Neural cell (in vitro differentiated cells): ENCODE measurements around the gene SPAG16. TPM values are rescaled to one million over a fixed set of nuclear protein-coding genes. Genes with fewer than 3 reads are reported as not detected.

Experiments used
- H2AFZ ChIP-seq: fragments of 200-600, 300-800 bp; sonication (generic), shearing (Covaris generic); 2 replicates; pipeline ENCODE4 v1.6.0; 2014; ENCODE audit warnings: low read depth, mild to moderate bottlenecking, antibody characterized with exemption, low read length, moderate library complexity
- H3F3A ChIP-seq: fragments of 200-600 bp; shearing (Covaris generic); 2 replicates; pipeline ENCODE4 v1.6.1; 2016; ENCODE audit warnings: mild to moderate bottlenecking, moderate library complexity, mixed read lengths, antibody characterized with exemption, low read length; ENCODE audit not compliant: insufficient read depth, poor library complexity, severe bottlenecking
- H3K27ac ChIP-seq: fragments of 200-600, 300-800 bp; sonication (generic), shearing (Covaris generic); 2 replicates; pipeline ENCODE4 v1.5.1; 2014; ENCODE audit warnings: mild to moderate bottlenecking, low read length, moderate library complexity
- H3K27me3 ChIP-seq: fragments of 300-800, 200-600 bp; sonication (generic), shearing (Covaris generic); 2 replicates; pipeline ENCODE4 v1.6.0; 2014; ENCODE audit warnings: mild to moderate bottlenecking, low read depth, low read length, moderate library complexity; ENCODE audit not compliant: insufficient read depth
- H3K36me3 ChIP-seq: fragments of 300-800, 200-600 bp; sonication (generic), shearing (Covaris generic); 2 replicates; pipeline ENCODE4 v1.5.1; 2014; ENCODE audit warnings: mild to moderate bottlenecking, antibody characterized with exemption, low read length, moderate library complexity; ENCODE audit not compliant: insufficient read depth
- H3K4me2 ChIP-seq: fragments of 300-800, 200-600 bp; sonication (generic), shearing (Covaris generic); 2 replicates; pipeline ENCODE4 v1.6.0; 2014; ENCODE audit warnings: mild to moderate bottlenecking, low read length
- H3K4me3 ChIP-seq: fragments of 300-800, 200-600 bp; sonication (generic), shearing (Covaris generic); 2 replicates; pipeline ENCODE4 v1.5.1; 2014; ENCODE audit warnings: mild to moderate bottlenecking, low read length, moderate library complexity
- H3K79me2 ChIP-seq: fragments of 200-600 bp; shearing (Covaris generic); replicated peaks from 2 replicates; pipeline ENCODE4 v1.6.0; 2014; ENCODE audit warnings: mild to moderate bottlenecking, low read length, moderate library complexity; ENCODE audit not compliant: insufficient read depth
- H3K9ac ChIP-seq: fragments of 300-800, 200-600 bp; sonication (generic), shearing (Covaris generic); 2 replicates; pipeline ENCODE4 v1.6.1; 2016; ENCODE audit warnings: mild to moderate bottlenecking, low read length, mixed read lengths
- H3K9me2 ChIP-seq: fragments of 200-600 bp; shearing (Covaris generic); 2 replicates; pipeline ENCODE4 v1.6.1; 2016; ENCODE audit warnings: mild to moderate bottlenecking, low read length, mixed read lengths; ENCODE audit not compliant: insufficient read depth
- H3K9me3 ChIP-seq: fragments of 200-600, 300-800 bp; sonication (generic), shearing (Covaris generic); 2 replicates; pipeline ENCODE4 v1.6.1; 2016; ENCODE audit warnings: mild to moderate bottlenecking, mixed run types, low read length, moderate library complexity, mixed read lengths
- H4K20me1 ChIP-seq: fragments of 200-600 bp; shearing (Covaris generic); 2 replicates; pipeline ENCODE4 v1.6.1; 2016; ENCODE audit warnings: mild to moderate bottlenecking, mixed run types; ENCODE audit not compliant: insufficient read depth
- CTCF ChIP-seq: fragments of 450-650 bp; IDR thresholded peaks from 2 replicates; pipeline ENCODE4 v1.5.1; 2014; ENCODE audit warnings: antibody characterized with exemption, mild to moderate bottlenecking, moderate library complexity; ENCODE audit not compliant: poor library complexity, severe bottlenecking
- EP300 ChIP-seq: fragments of 450-650 bp; conservative IDR thresholded peaks from 2 replicates; pipeline ENCODE4 v1.6.1; 2014; ENCODE audit warnings: antibody characterized with exemption, mild to moderate bottlenecking, moderate library complexity; ENCODE audit not compliant: poor library complexity, severe bottlenecking
- EZH2 ChIP-seq: fragments of 200-600, 300-800 bp; shearing (Covaris generic), sonication (generic); IDR thresholded peaks from 2 replicates; pipeline ENCODE4 v1.6.1; 2014; ENCODE audit warnings: antibody characterized with exemption, low read length, borderline replicate concordance, mild to moderate bottlenecking; ENCODE audit not compliant: insufficient read depth, poor library complexity, severe bottlenecking
- MXI1 ChIP-seq: fragments of 450-650 bp; conservative IDR thresholded peaks from 2 replicates; pipeline ENCODE4 v1.6.1; 2014; ENCODE audit warnings: antibody characterized with exemption, mild to moderate bottlenecking; ENCODE audit not compliant: poor library complexity, severe bottlenecking
- POLR2AphosphoS5 ChIP-seq: IDR thresholded peaks from 2 replicates; pipeline ENCODE4 v1.6.1; 2012
- RAD21 ChIP-seq: fragments of 450-650 bp; conservative IDR thresholded peaks from 2 replicates; pipeline ENCODE4 v1.6.1; 2014; ENCODE audit warnings: antibody characterized with exemption, mild to moderate bottlenecking, moderate library complexity
- SMC3 ChIP-seq: fragments of 450-650 bp; conservative IDR thresholded peaks from 2 replicates; pipeline ENCODE4 v1.6.1; 2014; ENCODE audit warnings: antibody characterized with exemption, mild to moderate bottlenecking, moderate library complexity; ENCODE audit not compliant: poor library complexity
- TAF1 ChIP-seq: IDR thresholded peaks from 2 replicates; pipeline ENCODE4 v1.6.1; 2012; ENCODE audit warnings: low read depth
- polyA plus RNA-seq: library from polyadenylated mRNA; depleted of rRNA; stranded (reverse); fragments of >200 nt; gene quantifications from 2 replicates; pipeline ENCODE4 v1.2.3, GENCODE V29; 2014
- TF ChIP-seq, protein P1 (sequence below): IDR thresholded peaks from 2 replicates; pipeline ENCODE4 v1.6.1; 2012; ENCODE audit warnings: borderline replicate concordance

The SPAG16 gene
- polyA plus RNA-seq, 1 donor from 2014 or later, result 75.4 TPM

DNA sequence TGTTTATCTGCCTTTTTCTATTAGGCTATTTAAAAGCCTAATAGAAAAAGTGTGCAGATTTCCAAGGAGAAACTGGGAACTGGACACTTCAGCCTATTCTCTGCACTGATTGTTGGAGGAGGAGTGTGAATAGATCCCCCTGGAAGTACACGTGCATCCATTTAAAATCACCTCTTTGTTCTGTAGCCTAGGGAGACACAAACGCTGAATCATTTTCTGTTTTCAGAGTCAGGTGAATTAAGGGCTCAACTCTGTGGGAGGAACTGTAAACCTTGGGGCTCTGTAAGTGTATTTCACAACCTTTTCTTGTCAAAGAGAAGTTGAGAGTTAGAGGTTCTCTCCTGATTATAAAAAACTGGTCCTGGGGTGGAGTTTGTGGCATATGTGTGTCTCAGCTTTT, 159.7 kb downstream of the SPAG16 start:
- Histone ChIP-seq H3K4me2 (no peak overlapping the region), H2AFZ (no peak overlapping the region), H3K79me2 (no peaks in the 10 kb centered on the region), H3K9ac (no peak overlapping the region), H3K27ac (no peak overlapping the region), H4K20me1 (no peaks in the 10 kb centered on the region), H3F3A (no peaks in the 10 kb centered on the region), H3K27me3 (no peaks in the 10 kb centered on the region), H3K36me3 (no peaks in the 10 kb centered on the region), H3K4me3 (no peak overlapping the region), H3K9me3 (no peaks in the 10 kb centered on the region), H3K9me2 (no peaks in the 10 kb centered on the region)
- no peak for TF ChIP-seq EZH2
- TF ChIP-seq POLR2AphosphoS5, result no peak
- no peak for TF ChIP-seq EP300
- no peak for TF ChIP-seq TAF1
- TF ChIP-seq MXI1, result no peak
- TF ChIP-seq RAD21, result no peak
- TF ChIP-seq, protein P1, sequence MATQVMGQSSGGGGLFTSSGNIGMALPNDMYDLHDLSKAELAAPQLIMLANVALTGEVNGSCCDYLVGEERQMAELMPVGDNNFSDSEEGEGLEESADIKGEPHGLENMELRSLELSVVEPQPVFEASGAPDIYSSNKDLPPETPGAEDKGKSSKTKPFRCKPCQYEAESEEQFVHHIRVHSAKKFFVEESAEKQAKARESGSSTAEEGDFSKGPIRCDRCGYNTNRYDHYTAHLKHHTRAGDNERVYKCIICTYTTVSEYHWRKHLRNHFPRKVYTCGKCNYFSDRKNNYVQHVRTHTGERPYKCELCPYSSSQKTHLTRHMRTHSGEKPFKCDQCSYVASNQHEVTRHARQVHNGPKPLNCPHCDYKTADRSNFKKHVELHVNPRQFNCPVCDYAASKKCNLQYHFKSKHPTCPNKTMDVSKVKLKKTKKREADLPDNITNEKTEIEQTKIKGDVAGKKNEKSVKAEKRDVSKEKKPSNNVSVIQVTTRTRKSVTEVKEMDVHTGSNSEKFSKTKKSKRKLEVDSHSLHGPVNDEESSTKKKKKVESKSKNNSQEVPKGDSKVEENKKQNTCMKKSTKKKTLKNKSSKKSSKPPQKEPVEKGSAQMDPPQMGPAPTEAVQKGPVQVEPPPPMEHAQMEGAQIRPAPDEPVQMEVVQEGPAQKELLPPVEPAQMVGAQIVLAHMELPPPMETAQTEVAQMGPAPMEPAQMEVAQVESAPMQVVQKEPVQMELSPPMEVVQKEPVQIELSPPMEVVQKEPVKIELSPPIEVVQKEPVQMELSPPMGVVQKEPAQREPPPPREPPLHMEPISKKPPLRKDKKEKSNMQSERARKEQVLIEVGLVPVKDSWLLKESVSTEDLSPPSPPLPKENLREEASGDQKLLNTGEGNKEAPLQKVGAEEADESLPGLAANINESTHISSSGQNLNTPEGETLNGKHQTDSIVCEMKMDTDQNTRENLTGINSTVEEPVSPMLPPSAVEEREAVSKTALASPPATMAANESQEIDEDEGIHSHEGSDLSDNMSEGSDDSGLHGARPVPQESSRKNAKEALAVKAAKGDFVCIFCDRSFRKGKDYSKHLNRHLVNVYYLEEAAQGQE, result no peak
- TF ChIP-seq CTCF, result no peak
- no peak for TF ChIP-seq SMC3

DNA sequence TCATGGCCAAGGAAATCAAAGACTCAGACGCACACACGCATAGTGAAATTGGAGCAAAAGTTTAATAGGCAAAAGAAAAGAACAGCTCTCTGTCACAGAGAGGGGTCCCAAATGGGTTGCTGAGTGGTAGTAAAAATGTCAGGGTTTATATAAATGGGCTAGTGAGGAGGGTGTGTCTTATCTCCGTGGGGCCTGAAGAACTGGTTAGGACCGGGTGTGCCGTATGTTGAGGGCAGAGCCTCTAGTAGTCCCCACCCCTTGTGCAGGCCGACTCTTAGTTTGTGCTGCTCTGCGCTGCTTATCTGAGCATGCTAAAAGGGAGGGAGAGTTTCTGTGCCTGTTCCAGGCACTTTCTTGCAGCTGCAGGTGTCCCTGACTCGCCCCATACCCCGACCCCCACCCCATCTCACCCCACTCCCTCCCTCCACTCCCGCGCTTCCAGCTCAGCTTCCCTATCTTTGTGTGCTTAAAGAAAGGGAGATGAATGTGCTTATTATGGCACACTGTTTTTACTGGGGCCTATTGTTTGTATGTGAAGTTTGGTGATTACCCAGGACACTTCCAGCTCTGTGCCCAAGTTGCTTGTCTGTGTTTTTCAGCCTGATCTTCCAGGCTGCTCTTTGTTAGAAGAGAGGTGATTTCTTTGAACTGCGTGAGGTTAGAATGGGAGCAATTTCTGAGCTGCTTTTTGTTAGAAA, 167.4 kb downstream of the SPAG16 start:
- no peaks in the 10 kb centered on the region for H3K9me3 ChIP-seq
- no peak overlapping the region for H2AFZ ChIP-seq
- TF ChIP-seq RAD21 (no peak), TAF1 (no peak), SMC3 (no peak), EP300 (no peak)
- TF ChIP-seq, protein P1, result no peak
- H3K9me2 ChIP-seq, result no peaks in the 10 kb centered on the region
- H3K9ac ChIP-seq, result no peak overlapping the region
- no peaks in the 10 kb centered on the region for H3F3A ChIP-seq
- H3K79me2 ChIP-seq, result no peaks in the 10 kb centered on the region
- no peaks in the 10 kb centered on the region for H4K20me1 ChIP-seq
- H3K27me3 ChIP-seq, result no peaks in the 10 kb centered on the region
- no peak overlapping the region for H3K4me3 ChIP-seq
- no peaks in the 10 kb centered on the region for H3K36me3 ChIP-seq
- H3K4me2 ChIP-seq, result no peak overlapping the region
- H3K27ac ChIP-seq, result no peak overlapping the region
